ENCODE data around the gene RAP1A.
"Not testable (repeated sequence)": the region's sequence is repeated elsewhere in the genome, so short reads cannot be mapped to it uniquely, and the experiment has no call there.

RAP1A gene

DNA sequence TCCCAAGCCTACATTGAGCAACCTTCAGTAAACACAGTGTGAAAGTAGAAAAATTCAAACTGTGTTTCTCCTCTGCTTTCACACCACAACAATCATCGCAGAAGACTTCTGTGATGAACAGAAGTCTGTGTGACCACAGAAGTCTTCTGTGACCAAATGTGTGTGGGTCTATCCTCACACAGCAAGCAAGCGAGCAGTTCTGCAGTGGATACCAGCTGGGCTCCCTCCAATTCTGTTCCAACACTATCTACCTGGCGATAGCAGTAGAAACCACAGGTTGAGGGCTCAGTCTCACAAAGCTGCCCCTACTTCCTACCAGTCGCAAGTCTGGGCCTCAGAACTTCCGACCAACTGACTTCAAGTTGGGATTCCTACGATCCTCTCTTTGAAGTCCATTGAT is 21.0 kb upstream of the RAP1A start:
- DNase-seq = no peak

- DNase-seq = peak; percentile 89
Observed at GRCh38 chr1:111599781-111600693, 19.6 kb upstream of the RAP1A start.

- no peak for DNase-seq
Observed at GRCh38 chr1:111600886-111601386, 18.7 kb upstream of the RAP1A start.

DNA sequence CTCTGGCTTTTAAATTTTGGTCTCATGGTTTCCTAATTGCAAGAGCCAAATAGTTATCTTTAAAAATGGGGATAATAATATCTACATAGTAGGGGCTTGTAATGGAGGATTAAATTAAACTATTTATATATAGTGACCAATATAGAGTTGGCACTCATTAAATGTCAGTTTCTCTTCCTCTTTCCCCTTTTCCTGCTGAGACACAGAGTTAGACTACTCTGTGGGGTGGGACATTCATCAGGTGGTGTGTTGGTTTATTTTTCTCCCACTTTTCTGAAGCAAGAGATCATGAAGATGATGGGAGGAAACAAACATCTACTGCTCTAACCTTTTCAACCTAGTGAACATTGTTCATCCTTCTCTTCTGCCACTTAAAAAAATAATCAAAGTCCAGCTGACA is 17.3 kb upstream of the RAP1A start:
- DNase-seq = no peak

- DNase-seq = no peak
Observed at GRCh38 chr1:111602974-111603373, 16.6 kb upstream of the RAP1A start.

DNA sequence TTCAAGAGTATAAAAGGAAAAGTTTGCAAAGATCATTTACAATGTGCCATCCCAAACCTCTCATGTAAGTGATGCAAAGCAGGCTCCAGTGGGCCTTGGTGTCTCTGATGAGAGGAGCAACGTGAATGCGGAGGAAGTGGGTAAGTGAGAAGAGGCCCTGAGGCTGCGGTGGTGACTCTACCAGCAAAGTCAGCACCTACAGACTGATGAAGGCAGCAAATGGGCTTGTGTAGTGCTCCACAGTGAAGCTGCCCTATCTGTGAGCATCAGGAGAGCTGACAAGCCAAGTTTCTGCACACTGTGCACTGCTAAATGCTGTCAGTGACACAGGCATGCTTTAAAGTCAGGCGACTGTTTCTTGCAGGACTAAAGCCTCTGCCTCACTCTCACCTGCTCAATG is 15.6 kb upstream of the RAP1A start:
- peak; percentile 63 for DNase-seq

DNA sequence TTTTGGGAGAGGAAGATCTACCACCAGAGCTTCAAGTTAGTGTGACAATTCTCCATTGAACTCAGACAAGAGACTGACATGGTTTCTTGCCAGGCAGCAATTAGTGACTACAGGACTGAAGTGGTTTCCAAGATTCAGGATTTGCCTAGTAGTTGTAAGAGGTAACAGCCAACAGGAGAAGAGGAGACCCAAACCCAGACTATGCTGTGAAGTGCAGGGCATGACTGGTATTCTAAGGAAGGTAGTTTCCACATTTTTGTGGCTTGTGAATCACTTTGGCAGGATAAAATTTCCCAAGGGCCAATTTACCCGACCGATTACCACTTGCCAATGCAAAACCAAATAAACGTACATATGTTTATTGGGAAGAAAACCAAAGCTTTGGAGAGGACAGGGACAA is 14.7 kb upstream of the RAP1A start:
- DNase-seq = no peak

DNA sequence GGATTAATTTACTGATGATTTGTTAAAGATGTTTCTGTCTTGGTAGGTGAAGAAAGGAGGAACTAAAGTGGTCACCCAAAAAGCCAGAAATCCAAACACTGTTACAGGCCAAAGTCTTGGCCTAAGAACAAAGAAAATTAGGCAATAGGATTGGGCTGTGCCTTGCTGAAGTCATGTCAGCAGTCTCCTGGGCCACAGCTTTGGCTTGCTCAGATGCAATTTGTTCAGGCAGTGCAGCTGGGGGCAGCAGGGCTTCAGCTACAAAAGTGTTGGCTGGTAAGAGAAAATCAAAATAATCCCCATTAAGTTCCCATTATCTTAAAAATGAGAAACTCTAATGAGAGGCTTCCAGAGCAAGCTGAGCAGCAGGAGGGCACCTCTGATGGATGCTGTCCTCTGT is 14.0 kb upstream of the RAP1A start:
- no peak for DNase-seq

DNA sequence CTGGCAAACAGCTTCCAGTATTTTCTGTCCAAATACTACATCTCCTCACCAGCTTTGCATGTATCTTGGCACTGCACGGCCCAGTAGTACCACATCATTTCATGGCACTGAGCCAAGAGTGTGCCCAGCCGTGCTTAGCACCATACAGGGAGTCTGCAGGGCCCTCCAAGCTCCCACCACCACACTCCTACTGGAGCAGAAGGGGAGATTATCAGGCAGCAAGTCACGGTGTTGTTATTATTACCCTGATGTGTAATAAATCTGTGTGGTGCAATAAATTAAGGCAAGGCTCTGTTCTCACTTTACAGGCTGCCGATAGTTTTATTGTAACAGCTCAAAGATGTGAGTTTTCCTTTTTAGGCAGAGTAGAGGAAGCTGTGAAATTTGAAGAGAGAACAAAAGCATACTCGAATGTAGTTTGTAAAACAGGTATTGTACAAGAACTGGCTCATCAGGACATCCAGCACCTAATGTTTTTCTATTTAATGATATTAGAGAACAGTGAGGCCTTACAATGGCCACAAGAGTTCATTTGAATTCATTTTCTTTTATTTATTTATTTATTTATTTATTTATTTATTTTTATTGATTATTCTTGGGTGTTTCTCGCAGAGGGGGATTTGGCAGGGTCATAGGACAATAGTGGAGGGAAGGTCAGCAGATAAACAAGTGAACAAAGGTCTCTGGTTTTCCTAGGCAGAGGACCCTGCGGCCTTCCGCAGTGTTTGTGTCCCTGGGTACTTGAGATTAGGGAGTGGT is 13.0 kb upstream of the RAP1A start:
- DNase-seq = not testable (repeated sequence)

DNA sequence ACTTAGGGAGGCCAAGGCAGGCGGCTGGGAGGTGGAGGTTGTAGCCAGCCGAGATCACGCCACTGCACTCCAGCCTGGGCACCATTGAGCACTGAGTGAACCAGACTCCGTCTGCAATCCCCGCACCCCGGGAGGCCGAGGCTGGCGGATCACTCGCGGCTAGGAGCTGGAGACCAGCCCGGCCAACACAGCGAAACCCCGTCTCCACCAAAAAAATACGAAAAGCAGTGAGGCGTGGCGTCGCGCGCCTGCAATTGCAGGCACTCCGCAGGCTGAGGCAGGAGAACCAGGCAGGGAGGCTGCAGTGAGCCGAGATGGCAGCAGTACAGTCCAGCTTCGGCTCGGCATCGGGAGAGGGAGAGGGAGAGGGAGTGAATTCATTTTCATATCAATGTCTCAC is 11.1 kb upstream of the RAP1A start:
- not testable (repeated sequence) for DNase-seq

DNA sequence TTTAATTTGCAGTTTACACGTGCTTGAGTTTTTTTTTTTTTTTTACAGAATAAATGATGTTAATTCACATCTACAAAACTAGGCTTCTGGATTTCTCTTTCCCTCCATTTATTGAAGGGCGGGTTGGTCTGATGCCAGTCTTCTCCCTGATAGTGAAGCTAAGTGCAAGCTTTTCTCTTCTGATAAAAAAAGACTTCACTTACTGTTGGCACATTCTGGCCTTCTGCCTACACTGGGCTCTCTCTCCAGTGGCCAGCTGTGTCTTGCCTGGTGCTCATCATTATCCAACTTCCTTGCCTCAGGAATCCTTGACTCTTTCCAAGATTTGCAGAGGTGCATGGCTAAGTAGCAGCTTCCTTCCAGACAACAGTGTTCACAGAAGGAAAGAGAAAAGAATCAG is 7.6 kb upstream of the RAP1A start:
- peak; percentile 97 for DNase-seq

- peak; percentile 27 for DNase-seq
Observed at GRCh38 chr1:111615870-111616715, 3.5 kb upstream of the RAP1A start.

DNA sequence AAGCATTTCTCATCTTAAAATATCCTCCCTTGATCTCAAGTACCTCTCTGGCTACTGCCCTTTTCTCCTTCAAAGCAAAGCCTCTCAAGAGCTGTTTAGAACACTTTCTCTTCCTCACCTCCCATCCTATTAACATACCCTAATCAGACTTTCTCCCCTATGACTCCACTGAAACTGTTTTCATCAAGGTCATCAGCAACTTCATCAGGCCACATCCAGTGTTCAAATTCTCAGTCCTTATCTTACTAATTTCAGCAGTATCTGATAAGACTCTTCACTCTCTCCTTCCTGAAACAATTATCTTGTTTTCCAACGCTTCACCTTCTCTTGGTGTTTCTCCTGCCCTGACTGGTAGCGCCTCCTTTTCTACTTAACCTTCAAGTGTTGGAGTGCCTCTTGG is 1.5 kb upstream of the RAP1A start:
- no peak for DNase-seq

GRCh38 chr1:111618961-111619634 is 491 bp upstream of the RAP1A start:
- no peak for DNase-seq

GRCh38 chr1:111620441-111620971 is 917 bp downstream of the RAP1A start:
- peak; percentile 49 for DNase-seq

DNA sequence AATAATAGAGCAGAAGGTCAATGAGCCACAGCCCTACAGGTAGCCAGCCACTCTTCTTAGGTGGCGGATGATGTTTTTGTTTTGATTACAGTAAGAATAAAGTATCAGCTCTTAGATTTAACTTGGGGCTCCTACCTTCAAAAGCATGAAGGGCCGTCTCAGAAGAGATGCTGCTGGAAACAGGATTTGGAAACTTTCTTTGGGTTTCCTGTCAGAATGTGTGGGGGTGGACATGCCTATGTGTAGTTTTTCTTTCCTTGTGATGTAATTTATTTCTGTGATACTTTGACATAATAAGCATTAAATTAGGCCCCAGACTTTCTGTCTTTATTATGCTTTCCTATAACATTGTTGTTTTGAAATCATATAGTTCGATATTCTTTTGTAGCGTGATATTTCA is 1.5 kb downstream of the RAP1A start:
- no peak for DNase-seq

DNA sequence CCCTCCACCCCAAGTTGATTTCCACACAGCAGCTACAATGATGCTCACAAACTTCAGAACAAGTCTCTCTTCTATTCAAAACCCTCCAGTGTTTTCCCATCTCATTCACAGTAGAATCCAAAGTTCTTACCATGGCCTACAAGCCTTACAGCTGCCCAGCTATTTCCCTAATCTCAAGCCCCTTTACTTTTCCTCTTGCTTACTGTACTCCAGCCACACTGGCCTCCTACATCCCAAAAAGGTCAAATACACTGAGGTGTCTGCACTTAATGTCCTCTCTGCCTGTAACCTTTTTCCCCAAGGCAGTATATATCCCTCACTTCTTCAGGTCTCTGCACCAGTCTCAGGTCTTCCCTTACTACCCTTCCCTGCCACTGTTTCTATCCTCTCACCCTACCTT is 2.6 kb downstream of the RAP1A start:
- no peak for DNase-seq

DNA sequence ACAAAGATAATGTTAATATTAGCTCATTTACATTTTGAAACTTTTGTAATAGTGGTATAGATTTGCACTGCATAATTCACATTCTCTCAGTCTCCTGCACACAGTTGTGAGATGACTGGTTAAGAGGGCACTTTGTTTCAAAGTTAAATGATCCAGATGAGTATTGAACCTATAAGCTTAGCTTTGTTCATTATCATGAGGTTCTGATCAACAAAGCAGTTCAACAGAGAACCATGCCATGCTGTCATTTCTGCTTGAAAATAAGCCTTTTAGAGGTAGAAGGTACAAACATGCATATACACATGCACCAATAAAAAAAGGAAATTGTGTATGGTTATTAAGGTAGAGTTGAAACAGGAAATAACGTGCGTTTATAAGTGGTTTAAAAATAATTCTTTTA is 4.8 kb downstream of the RAP1A start:
- DNase-seq = no peak

GRCh38 chr1:111625276-111625675 is 5.7 kb downstream of the RAP1A start:
- DNase-seq = no peak

GRCh38 chr1:111628153-111628552 is 8.6 kb downstream of the RAP1A start:
- no peak for DNase-seq

DNA sequence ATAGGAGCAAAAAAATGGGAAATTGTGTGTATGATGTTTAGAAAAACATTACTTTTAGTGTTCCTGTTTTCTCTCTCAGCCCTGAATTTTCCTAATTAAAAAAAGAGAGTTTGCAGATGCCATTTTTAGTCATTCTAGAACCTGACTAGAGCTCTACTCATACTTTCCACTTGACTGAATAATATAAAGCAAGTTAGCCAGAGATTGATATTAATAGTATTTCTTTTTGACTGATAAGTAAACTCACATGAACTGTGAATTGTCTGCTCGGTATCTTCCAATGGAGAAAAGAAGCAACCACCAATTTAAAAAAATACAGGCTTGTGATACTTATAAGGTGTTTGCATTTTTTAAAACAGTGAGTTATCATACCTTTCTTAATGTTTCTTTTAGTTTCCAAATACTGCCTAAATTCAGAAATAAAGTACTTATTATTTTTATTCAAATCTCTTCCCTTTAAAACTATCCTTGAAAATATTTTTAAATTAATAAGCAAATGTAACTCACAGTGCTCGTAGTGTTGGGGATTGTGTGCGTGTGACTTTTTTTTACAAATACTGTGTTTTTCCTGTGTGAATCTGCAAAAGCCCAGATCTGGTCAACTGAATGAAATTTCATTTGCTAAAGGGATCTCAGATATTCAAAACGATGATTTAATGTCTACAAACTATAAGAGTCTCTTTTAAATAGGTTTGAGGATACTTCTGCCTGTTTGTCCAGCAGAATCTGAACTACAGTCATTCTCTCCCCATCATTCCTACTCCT is 9.8 kb downstream of the RAP1A start:
- DNase-seq = no peak

Measured in hematopoietic multipotent progenitor cell treated with erythropoietin and hydrocortisone succinate and interleukin-3 and kit ligand, for 8 days (in vitro differentiated cells).